GM18511 (cell line): ENCODE measurements around the gene DES.

Source experiments
- ATAC-seq: cut with Tn5 transposase; IDR thresholded peaks from one replicate; pipeline ENCODE4 v1.9.1; 2021; ENCODE audit warnings: mild to moderate bottlenecking, moderate library complexity; ENCODE audit not compliant: unreplicated experiment

Gene DES

DNA sequence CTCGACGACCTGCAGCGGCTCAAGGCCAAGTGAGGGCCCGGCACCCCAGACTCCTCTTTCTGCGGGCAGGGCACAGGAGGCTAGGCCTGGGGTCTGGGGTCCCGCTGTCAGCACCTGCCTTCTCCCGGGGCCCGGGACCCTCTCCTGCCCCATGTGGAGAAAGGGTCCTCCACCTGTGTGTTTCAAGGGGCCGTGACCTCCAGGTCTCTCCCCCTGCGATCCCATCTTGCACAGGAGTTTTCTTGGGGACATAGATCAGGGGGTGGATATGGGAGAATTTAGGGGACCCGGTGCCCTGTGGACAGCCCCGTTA lies 791 bp downstream of the DES start:
- ATAC-seq: no peak

DNA sequence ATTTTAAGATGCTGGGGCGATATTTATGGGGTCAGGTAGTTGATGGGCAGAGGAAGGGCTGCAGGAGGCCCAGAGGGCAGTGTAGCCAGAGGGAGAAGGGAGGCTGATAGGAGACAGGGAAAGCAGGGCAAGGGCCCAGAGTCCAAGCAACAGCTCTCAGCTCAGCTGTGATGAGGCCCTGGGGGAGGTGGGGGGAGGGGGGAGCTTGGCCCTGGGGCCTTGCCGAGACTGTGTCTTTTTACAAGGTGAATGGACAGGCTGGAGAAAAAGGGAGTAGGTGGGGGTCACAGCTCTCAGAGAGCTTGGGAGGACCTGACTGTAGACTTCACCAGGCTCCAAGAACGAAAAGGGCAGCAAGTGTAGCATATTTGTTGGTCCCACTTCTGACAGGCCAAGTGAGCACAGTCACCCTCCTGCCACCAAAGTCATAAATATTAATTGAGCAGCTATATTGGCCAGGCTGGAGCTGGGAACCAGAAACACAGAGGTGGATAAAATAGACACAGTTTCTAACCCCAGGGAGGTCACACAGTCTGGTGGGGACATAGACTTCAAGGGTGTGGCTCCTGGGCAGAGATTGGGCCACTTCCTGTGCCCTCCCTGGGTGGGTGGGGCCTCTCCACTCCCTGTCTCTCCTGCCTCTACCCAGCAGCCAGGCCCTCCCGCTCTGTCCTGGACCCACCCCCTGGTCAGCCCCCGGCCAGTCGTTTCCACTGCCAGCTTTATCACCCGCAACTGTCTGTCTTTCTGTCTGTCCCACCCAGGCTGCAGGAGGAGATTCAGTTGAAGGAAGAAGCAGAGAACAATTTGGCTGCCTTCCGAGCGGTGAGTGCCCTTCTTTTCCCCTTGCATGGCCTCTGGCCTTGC lies 1.4 kb downstream of the DES start:
- no peak for ATAC-seq

DNA sequence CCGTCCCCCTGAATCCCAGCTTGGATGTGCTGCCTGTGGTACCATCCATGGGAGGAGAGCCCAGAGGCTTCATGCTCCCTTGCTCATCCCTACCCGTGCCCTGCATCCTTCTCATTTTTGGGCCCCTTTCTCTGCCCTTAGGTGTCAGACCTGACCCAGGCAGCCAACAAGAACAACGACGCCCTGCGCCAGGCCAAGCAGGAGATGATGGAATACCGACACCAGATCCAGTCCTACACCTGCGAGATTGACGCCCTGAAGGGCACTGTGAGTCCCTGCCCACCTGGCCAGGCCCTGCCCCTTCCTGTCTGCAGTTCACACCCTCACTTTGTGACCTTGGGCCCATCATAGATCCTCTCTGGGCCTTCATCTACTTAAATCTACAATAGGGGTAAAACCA lies 2.5 kb downstream of the DES start:
- no peak for ATAC-seq

DNA sequence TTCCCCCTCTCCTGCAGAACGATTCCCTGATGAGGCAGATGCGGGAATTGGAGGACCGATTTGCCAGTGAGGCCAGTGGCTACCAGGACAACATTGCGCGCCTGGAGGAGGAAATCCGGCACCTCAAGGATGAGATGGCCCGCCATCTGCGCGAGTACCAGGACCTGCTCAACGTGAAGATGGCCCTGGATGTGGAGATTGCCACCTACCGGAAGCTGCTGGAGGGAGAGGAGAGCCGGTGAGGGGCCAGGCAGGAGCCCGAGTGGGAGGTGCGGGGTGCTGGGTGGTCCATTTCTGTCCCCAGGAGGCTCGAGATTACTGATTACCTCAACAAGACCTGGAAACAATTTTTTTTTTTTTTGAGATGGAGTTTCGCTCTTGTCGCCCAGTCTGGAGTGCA lies 3.1 kb downstream of the DES start:
- ATAC-seq: no peak

DNA sequence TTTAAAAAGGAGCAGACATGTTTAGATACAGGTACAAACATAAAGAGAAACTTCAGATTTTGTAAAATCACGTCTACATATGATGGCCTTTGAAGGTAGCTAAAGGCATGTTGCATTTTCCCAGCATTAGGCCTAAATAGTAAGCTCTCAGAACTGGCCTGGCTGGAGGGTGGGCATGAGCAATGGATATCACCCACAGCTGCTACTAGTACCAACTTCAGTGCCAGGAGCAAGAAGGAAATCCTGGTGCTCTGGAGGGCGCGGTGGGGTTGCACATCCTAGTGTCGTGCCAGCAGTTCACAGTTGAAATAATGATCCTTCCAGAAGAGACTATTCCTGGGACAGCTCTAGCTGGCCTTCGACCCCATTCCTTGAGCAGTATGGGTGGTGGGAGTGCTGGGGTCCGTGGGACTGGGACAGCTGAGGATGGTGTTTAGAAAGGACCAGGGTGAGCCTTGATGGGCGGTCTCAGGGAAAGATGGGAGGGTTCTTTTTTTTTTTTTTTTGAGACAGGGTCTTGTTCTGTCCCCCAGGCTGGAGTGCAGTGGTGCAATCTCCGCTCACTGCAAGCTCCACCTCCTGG lies 4.9 kb downstream of the DES start:
- ATAC-seq: no peak

DNA sequence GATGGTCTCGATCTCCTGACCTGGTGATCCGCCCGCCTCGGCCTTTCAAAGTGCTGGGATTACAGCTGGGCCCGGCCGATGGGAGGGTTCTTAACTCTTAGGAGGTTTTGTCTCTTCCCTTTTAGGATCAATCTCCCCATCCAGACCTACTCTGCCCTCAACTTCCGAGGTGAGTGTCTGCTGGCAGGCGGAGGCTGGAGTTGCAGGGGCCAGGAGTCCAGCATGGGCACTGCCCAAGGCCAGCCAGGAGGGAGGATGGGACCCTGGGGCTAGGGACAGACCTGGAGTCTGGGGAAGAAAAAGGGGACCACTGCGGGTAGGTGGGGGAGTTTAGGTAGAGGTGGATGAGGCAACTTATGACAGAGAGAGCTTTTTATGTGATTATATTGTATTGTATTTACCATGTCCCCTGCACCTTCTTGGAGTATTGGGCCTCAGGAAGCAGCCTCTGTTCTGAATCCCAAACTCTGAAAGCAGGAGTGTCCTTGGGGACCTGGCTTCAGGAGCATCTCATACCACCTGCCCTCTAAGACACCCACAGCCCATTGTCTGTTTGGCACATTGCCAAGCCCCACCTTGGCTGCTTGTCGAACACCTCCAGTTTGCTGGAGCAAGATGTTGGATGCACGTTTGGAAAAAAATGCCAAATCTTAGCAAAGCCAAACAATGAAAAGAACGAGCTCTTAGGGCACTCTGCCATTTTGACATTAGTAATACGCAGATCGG lies 5.6 kb downstream of the DES start:
- no peak for ATAC-seq

DNA sequence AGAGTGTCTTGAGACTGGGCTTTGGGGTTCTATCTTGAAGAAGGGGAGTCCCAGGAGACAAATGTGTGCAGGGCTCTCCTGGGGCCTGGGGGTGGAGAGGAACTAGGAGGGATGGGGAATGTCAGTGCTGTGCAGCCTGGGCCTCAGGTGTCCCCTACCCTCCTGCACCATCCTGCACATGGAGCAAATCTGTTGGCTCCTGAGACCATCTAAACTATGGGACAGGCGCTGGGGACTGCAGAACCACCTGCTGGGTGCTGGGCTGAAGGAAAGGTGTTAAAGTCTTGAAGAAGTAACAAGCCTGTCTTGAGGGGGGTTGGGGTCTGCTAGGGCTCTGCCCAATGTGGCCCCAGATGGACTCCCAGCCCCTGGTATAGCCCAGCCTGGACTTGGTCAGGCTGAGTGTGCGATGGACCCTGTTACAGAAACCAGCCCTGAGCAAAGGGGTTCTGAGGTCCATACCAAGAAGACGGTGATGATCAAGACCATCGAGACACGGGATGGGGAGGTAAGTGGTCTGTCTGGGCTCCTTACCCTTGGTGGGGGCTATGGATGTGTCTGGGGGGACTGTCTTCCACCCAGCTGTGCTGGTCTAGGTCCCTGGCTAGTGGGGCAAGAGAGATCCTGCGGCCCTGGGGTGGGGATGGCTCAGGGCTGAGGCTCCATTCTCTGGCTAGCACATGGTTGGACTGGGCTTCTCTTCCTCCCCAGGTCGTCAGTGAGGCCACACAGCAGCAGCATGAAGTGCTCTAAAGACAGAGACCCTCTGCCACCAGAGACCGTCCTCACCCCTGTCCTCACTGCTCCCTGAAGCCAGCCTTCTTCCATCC lies 7.3 kb downstream of the DES start:
- ATAC-seq: no peak

DNA sequence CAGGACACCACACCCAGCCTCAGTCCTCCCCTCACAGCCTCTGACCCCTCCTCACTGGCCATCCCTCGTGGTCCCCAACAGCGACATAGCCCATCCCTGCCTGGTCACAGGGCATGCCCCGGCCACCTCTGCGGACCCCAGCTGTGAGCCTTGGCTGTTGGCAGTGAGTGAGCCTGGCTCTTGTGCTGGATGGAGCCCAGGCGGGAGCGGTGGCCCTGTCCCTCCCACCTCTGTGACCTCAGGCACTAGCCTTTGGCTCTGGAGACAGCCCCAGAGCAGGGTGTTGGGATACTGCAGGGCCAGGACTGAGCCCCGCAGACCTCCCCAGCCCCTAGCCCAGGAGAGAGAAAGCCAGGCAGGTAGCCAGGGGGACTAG lies 7.9 kb downstream of the DES start:
- ATAC-seq: no peak

DNA sequence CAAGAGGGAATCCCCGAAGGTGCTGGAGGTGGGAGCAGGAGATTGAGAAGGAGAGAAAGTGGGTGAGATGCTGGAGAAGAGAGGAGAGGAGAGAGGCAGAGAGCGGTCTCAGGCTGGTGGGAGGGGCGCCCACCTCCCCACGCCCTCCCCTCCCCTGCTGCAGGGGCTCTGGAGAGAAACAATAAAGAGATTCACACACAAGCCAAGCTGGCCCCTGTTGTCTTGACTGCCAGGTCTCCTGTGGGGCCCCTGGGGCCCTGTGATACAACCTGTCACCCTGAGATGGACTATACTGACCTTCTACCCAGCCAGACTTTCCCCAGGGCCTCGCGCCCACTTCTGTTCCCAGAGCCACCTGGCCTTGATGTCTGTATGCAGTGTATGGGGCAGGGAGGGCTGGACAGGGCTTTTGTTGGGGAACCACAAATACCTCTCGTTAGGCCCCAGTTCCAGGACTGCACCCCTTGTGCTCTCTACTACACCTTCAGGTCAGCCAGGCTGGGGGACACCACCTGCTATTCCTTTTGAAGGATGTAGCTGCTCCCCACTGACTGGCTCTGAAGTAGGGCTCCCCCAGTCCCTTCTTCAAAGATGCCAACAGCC lies 8.5 kb downstream of the DES start:
- ATAC-seq: no peak

DNA sequence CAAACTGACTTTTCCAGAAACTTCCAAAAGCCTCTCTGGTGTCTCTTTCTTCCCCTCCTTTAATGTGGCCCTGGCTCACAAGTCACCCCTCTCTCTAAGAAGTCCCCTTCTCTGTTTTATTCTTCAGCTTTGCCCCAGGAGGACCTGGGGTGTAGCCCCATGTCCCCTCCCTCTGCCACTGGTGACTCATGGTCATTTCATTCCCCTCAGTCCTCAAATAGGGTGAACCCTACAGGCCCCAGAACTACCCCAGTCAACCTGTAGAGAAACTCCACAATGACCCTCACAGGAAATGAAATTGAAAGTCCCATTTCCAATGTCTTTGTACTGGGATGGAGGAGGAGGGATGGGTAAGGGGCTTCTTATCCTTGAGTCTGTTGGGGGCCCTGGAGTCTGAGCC lies 10.3 kb downstream of the DES start:
- no peak for ATAC-seq

DNA sequence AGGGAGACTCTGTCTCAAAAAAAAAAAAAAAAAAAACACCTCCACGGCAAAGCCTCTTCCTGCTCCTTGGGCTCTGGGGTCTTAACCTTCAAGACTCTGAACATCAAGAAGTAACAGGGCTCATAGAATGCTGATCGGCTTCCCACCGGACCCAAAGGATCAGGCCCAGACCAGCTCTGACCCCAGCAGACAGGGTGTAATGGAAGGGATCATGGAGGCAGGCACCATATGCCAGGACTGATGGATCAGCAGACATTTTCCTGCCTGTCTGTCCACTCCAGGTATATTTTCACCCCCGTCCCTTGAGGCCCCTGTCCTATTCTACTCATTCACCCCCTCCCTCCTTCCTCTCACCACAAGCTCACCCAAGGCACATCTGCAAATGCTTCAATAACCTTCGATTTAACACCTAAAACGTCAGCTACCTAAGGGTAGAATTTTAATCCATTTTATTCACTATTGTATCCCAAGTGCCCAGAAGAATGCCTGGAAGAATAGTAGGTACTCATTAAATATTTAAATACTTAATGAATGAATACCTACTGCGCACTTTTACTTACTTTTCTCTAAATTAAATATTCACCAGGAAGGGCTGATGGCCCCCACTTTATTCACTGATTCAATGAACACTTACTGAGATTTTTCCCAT lies 11.9 kb downstream of the DES start:
- no peak for ATAC-seq

DNA sequence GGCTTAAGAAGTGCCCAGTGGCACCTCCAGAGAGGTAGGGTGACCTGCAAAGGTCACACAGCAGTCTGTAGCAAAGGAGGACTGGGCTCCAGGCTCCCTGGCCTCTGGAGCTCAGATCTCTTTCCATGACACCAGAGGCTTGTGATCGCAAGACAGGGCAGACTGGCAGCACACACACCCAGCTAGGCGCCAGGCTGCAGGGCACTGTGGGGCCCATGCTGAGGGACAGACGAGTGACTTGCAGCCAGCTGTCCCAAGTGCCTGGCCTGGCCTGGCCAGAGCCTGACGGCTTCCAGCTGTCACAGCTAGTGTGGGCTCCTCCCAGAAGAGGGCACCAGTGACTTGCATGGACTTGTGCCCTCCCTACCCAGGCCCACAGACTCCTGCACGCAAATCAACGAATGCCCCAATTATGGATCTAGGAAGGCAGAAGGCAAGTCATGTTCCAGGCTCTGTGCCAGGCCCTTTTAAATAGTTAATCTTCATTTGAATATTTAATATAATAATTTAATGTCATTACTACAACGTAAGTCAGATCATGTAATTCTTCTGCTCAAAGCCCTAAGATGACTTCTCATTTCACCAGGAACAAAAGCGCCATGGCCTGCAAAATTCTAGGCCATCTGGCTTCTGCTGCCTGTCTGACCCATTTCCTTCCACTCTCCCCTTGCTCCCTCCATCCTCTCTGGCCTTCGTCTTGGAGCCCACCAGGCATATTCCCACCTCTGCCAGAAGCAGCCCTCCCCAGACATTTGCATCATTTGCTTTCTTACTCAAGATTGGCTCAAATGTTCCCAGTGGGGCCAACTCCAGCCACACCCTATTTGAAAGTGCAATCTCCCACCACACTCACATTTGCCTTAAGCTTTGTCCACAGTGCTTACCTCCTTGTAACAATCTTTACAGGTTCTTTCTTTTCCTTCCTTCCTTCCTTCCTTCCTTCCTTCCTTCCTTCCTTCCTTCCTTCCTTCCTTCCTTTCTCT lies 12.7 kb downstream of the DES start:
- ATAC-seq: no peak

DNA sequence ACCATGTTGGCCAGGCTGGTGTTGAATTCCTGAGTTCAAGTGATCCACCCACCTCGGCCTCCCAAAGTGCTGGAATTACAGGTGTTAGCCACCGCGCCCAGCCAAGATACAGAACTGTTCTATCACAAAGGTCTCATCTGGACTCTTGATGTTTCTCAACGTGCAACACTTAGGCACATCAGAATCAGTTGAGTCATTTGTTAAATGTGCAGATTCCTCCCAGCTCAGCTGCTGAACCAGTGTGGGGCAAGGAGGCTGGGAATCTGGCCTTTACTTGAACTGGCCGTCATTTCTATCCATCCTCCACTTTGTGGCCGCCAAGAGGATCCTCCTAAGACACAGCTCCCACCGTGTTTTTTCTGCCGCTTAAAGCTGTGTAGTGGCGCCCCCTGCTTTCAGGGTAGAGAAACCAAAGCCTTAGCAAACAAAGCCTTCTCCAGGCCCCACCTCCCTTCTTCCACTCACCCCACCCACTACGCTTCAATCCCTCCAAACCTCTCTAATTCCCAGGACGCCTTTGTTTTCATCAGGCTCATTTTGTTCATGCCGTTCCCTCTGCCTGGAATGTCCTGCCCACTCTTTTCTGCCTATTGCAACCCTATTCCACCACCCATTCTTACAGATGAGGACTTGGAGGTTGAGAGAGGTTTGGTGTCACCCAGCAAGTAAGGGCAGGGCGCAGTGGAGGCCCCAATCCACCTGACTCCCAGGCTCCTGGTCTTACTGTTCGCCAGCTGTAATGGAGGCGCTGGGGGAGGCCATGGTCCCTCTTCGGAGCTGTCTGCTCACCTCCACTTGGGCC lies 15.7 kb downstream of the DES start:
- ATAC-seq: no peak

DNA sequence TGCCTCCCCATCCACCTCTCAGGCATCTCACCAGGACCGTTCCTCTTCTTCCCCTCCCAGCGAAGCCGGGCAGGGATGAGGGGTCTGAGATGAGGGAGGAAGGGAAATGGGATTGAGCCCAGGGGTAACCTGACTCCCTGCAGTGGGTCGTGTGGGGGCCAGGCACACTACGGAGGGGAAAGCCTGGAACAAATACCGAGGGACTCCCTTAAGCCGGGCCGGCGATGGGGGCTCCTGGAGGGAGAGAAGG lies 16.2 kb downstream of the DES start:
- ATAC-seq: no peak

DNA sequence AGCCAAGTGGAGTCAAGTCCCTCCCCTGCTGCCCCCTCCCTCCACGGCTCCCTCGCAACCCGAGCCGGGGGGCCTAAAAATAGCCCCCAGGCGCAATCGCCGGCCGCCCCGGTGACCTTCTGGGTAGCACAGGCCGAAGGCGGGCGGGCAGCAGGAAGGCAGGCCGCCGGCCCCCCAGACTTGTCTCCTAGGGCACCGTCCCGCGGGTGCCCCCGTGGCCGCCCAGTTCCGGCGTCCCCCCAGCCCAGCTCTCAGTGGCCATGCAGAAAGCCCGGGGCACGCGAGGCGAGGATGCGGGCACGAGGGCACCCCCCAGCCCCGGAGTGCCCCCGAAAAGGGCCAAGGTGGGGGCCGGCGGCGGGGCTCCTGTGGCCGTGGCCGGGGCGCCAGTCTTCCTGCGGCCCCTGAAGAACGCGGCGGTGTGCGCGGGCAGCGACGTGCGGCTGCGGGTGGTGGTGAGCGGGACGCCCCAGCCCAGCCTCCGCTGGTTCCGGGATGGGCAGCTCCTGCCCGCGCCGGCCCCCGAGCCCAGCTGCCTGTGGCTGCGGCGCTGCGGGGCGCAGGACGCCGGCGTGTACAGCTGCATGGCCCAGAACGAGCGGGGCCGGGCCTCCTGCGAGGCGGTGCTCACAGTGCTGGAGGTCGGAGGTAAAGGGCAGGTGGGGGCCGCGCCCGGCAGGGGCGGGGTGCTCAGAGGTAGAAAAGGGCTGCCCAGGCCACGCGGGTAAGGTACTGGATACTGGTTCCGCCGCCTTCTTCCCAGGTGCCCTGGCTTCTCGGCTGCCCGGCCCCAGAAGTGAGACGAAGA lies 16.7 kb downstream of the DES start, which contains the start of gene SPEG:
TSS of gene SPEG (plus strand) at position 126 of the 808 bp plus-strand sequence. CDS start at position 261, 135 bp downstream.
- no peak for ATAC-seq

DNA sequence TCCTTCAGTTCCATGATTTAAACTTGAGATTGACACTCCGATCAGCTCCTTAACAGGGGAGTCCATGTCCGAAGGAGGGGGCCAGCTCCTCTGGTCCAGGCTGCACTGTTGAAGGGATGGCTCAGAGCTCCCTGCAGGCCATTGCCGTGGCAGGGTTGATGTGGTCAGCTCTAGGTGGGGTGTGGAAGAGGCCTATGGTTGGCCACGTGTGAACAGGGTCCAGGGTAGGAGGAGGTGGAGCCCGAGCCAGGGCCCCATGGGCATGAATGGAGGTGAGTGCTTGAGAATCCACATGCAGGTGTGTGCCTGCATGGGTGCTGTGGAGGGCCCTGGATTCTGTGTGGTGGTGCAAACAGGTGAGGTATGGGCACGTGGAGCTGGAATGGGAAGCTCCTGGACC lies 17.5 kb downstream of the DES start:
- no peak for ATAC-seq

DNA sequence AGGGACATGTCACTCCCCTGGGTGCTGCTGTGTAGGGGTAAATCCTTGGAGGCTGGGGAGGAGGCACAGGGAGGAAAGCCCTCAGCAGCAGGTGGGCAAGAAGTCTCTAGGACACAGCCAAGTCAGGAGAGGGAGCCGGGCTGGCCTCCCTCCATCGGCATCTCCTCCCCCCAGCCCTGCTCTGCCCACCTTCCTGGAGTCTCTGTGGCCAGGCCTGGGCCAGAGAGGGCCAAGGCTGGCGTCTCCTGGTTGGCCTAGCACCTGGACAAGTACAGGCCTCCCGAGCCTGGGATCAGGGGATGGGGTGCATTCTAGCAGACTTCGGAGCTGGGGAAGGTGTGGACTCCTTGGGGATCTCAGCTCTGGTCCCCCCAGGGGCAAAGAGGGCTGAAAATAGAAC lies 18.3 kb downstream of the DES start:
- no peak for ATAC-seq

DNA sequence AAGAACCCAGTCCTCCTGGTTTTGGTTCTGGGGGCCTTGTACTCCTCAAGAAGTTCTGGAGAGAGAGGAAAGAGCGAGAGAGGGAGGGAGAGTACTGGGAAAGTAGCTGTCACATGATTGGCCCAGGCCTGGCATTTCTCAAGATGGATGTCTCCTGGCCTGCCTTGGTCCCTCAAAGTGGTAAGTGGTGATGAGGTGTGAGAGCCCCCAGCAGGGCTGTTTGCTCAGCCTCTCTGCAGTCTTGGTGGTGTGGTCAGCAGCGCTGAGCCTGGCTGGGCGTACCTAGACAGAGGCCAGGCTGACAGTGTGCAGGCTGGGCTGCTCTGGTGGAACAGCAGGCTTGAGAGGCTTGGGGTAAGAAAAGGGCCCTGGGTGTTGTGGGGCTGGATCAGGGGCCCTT lies 19.0 kb downstream of the DES start:
- ATAC-seq: no peak
